Mesendoderm (in vitro differentiated cells): ENCODE data around the gene FKBP1A.
A peak's percentile ranks its signal among the peaks of the same experiment; 100 is the strongest.

Experiments
- DNase-seq: peaks from one replicate; pipeline ENCODE4 v3.0.0; 2013
- H2AK5ac ChIP-seq: 2 replicates; pipeline ENCODE4 v1.6.1; 2013; ENCODE audit warnings: low read length, inconsistent platforms
- H2BK120ac ChIP-seq: 2 replicates; pipeline ENCODE4 v1.6.1; 2013; ENCODE audit warnings: low read depth, mild to moderate bottlenecking, low read length, moderate library complexity, mixed read lengths
- H2BK15ac ChIP-seq: replicated peaks from 2 replicates; pipeline ENCODE4 v1.6.1; 2013; ENCODE audit warnings: low read depth, mild to moderate bottlenecking, moderate library complexity
- H2BK5ac ChIP-seq: 2 replicates; pipeline ENCODE4 v1.6.1; 2013; ENCODE audit warnings: low read length, inconsistent platforms
- H3K18ac ChIP-seq: 2 replicates; pipeline ENCODE4 v1.6.1; 2013; ENCODE audit warnings: mild to moderate bottlenecking, low read length, mixed read lengths
- H3K23ac ChIP-seq: one replicate; pipeline ENCODE4 v1.6.1; 2013; ENCODE audit warnings: low read length
- H3K27ac ChIP-seq: 2 replicates; pipeline ENCODE4 v1.5.1; 2013; ENCODE audit warnings: low read depth, mild to moderate bottlenecking, inconsistent platforms, low read length, moderate library complexity
- H3K27me3 ChIP-seq: 2 replicates; pipeline ENCODE4 v1.6.1; 2013; ENCODE audit warnings: low read length, control low read depth, mild to moderate bottlenecking, inconsistent platforms; ENCODE audit not compliant: insufficient read depth, poor library complexity
- H3K36me3 ChIP-seq: 2 replicates; pipeline ENCODE4 v1.6.1; 2013; ENCODE audit warnings: low read length, inconsistent platforms; ENCODE audit not compliant: control insufficient read depth, insufficient read depth
- H3K4ac ChIP-seq: one replicate; pipeline ENCODE4 v1.6.1; 2013; ENCODE audit warnings: low read depth, mild to moderate bottlenecking, low read length, moderate library complexity
- H3K4me1 ChIP-seq: 2 replicates; pipeline ENCODE4 v1.6.1; 2013; ENCODE audit warnings: low read depth, low read length, inconsistent platforms; ENCODE audit not compliant: control insufficient read depth
- H3K4me2 ChIP-seq: 2 replicates; pipeline ENCODE4 v1.6.1; 2013; ENCODE audit warnings: low read length
- H3K4me3 ChIP-seq: 2 replicates; pipeline ENCODE4 v1.5.1; 2013; ENCODE audit warnings: mild to moderate bottlenecking, low read length
- H3K56ac ChIP-seq: one replicate; pipeline ENCODE4 v1.6.1; 2013; ENCODE audit warnings: low read length
- H3K79me1 ChIP-seq: 2 replicates; pipeline ENCODE4 v1.6.1; 2013; ENCODE audit warnings: low read length, inconsistent platforms
- H3K79me2 ChIP-seq: 2 replicates; pipeline ENCODE4 v1.6.1; 2013; ENCODE audit warnings: mild to moderate bottlenecking, low read length; ENCODE audit not compliant: control insufficient read depth, insufficient read depth
- H3K9ac ChIP-seq: 2 replicates; pipeline ENCODE4 v1.6.1; 2013; ENCODE audit warnings: low read length, inconsistent platforms
- H4K5ac ChIP-seq: one replicate; pipeline ENCODE4 v1.6.1; 2013; ENCODE audit warnings: low read length
- H4K8ac ChIP-seq: one replicate; pipeline ENCODE4 v1.6.1; 2013; ENCODE audit warnings: low read depth, mild to moderate bottlenecking, control low read depth, low read length, moderate library complexity
- WGBS: extraction: QIAGEN DNeasy Blood & Tissue Kit; methylation state at CpG from one replicate; pipeline ENCODE4 v1.1.7; 2013; ENCODE audit warnings: low lambda C conversion rate, missing lambda C conversion rate; ENCODE audit not compliant: insufficient coverage; ENCODE audit errors: extremely low coverage; 5-methylcytosine and 5-hydroxymethylcytosine counted together

FKBP1A gene

GRCh38 chr20:1357921-1358671 is 34.8 kb downstream of the FKBP1A start:
- Histone ChIP-seq H2BK5ac (no peak overlapping the region), H3K4me3 (no peak overlapping the region), H3K4me1 (no peaks in the 10 kb centered on the region), H2AK5ac (no peak overlapping the region), H3K27me3 (no peaks in the 10 kb centered on the region), H3K18ac (no peak overlapping the region), H3K27ac (no peak overlapping the region), H3K36me3 (no peaks in the 10 kb centered on the region), H3K9ac (no peak overlapping the region), H4K5ac (no peak overlapping the region), H2BK120ac (no peak overlapping the region), H4K8ac (peak overlapping the region; percentile 65), H3K79me2 (no peaks in the 10 kb centered on the region), H3K4me2 (no peak overlapping the region), H3K56ac (no peak overlapping the region), H3K79me1 (no peaks in the 10 kb centered on the region), H2BK15ac (no peak overlapping the region), H3K23ac (no peak overlapping the region), H3K4ac (no peak overlapping the region)
- DNase-seq, result no peak
- no CpG with 5 or more reads among the region's 9 CpGs for WGBS

DNA sequence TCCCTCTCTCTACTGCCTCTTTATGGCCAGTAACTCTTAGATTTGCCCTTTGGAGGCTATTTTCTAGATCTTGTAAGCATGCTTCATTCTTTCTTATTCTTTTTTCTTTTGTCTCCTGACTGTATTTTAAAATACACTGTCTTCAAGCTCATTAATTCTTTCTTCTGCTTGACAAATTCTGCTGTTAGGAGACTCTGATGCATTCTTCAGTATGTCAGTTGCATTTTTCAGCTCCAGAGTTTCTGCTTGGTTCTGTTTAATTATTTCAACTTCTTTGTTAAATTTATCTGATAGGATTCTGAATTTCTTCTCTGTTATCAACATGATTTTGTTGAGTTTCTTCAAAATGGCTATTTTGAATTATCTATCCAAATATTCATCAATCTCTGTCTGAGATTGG is 38.9 kb downstream of the FKBP1A start:
- Histone ChIP-seq H2BK120ac (no peak overlapping the region), H3K4ac (no peak overlapping the region), H3K18ac (no peak overlapping the region), H2AK5ac (no peak overlapping the region), H4K8ac (no peak overlapping the region), H3K79me1 (no peaks in the 10 kb centered on the region), H3K4me3 (no peak overlapping the region), H4K5ac (no peak overlapping the region), H3K79me2 (no peaks in the 10 kb centered on the region), H3K36me3 (no peaks in the 10 kb centered on the region), H3K23ac (no peak overlapping the region), H3K56ac (no peak overlapping the region), H3K27ac (no peak overlapping the region), H3K4me2 (no peak overlapping the region), H3K9ac (no peak overlapping the region), H3K4me1 (no peaks in the 10 kb centered on the region), H2BK5ac (no peak overlapping the region), H3K27me3 (no peaks in the 10 kb centered on the region), H2BK15ac (no peak overlapping the region)
- DNase-seq, result no peak

GRCh38 chr20:1346315-1346969 is 46.4 kb downstream of the FKBP1A start:
- H3K27ac ChIP-seq, result no peak overlapping the region
- H3K36me3 ChIP-seq, result no peaks in the 10 kb centered on the region
- H2BK5ac ChIP-seq, result no peak overlapping the region
- H3K79me1 ChIP-seq, result no peaks in the 10 kb centered on the region
- H4K5ac ChIP-seq, result no peak overlapping the region
- no peak overlapping the region for H3K23ac ChIP-seq
- H3K4me3 ChIP-seq, result no peak overlapping the region
- H3K9ac ChIP-seq, result no peak overlapping the region
- no peak overlapping the region for H2BK15ac ChIP-seq
- no peaks in the 10 kb centered on the region for H3K27me3 ChIP-seq
- no CpG with 5 or more reads among the region's 2 CpGs for WGBS
- no peak overlapping the region for H2AK5ac ChIP-seq
- no peaks in the 10 kb centered on the region for H3K4me1 ChIP-seq
- no peak overlapping the region for H2BK120ac ChIP-seq
- no peak overlapping the region for H3K4me2 ChIP-seq
- no peak overlapping the region for H3K18ac ChIP-seq
- H4K8ac ChIP-seq, result no peak overlapping the region
- no peaks in the 10 kb centered on the region for H3K79me2 ChIP-seq
- H3K4ac ChIP-seq, result no peak overlapping the region
- DNase-seq, result no peak
- no peak overlapping the region for H3K56ac ChIP-seq

DNA sequence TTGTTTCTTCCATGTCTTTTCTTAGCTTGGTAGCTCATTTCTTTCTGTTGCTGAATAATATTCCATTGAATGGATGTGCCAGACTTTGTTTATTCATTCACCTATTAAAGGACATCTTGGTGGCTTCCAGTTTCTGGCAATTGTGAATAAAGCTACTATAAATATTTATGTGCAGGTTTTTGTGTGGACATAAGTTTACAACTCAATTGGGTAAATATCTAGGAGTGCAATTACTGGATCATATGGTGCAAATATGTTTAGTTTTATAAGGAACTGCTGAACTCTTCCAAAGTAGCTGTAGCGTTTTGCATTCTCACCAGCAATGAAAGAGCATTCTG is 47.1 kb downstream of the FKBP1A start:
- H2AK5ac ChIP-seq, result no peak overlapping the region
- no peak for DNase-seq
- no peaks in the 10 kb centered on the region for H3K79me2 ChIP-seq
- H3K4me3 ChIP-seq, result no peak overlapping the region
- H3K36me3 ChIP-seq, result no peaks in the 10 kb centered on the region
- H4K5ac ChIP-seq, result no peak overlapping the region
- H2BK5ac ChIP-seq, result no peak overlapping the region
- no peak overlapping the region for H3K4ac ChIP-seq
- no peak overlapping the region for H3K18ac ChIP-seq
- no peaks in the 10 kb centered on the region for H3K27me3 ChIP-seq
- no peaks in the 10 kb centered on the region for H3K4me1 ChIP-seq
- H3K9ac ChIP-seq, result no peak overlapping the region
- no peak overlapping the region for H3K56ac ChIP-seq
- H3K79me1 ChIP-seq, result no peaks in the 10 kb centered on the region
- no CpG with 5 or more reads among the region's 1 CpG for WGBS
- H3K23ac ChIP-seq, result no peak overlapping the region
- H3K4me2 ChIP-seq, result no peak overlapping the region
- no peak overlapping the region for H4K8ac ChIP-seq
- H2BK15ac ChIP-seq, result no peak overlapping the region
- H3K27ac ChIP-seq, result no peak overlapping the region
- no peak overlapping the region for H2BK120ac ChIP-seq

DNA sequence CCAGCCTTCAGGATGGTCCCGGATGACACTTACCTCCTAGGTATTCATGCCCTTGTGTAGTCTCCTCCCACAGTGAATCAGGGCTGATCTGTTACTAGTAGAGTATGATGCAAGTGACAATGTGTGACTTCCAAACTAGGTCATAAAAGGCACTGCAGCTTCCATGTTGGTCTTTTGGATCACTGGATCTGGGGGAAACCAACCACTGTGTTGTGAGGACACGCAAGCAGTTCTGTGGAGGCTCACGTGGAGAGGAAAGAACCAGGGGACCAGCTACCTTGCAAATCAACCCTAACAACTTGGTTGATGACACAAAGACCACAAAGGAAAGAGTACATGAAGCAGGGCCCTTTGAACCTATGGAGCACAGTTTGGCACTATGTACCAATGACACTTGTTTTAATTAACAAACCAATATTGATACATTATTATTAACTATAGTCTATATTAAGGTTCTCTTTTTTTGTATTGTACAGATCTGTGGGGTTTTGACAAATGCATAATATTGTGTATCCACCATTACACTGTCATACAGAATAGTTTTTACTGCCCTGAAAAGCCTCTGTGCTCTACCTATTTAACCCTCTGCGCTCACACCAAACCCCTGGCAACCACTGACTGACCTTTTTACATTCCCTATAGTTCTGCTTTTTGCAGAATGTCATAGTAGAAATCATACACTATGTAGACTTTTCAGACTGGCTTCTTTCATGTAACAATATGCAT is 47.7 kb downstream of the FKBP1A start:
- H3K18ac ChIP-seq, result no peak overlapping the region
- no peak overlapping the region for H2AK5ac ChIP-seq
- WGBS, result no CpG with 5 or more reads among the region's 4 CpGs
- no peak overlapping the region for H3K9ac ChIP-seq
- H3K56ac ChIP-seq, result no peak overlapping the region
- no peak overlapping the region for H3K23ac ChIP-seq
- peak; percentile 46 for DNase-seq
- no peak overlapping the region for H4K8ac ChIP-seq
- no peak overlapping the region for H3K27ac ChIP-seq
- H3K4ac ChIP-seq, result no peak overlapping the region
- no peak overlapping the region for H2BK5ac ChIP-seq
- no peak overlapping the region for H4K5ac ChIP-seq
- H3K4me3 ChIP-seq, result no peak overlapping the region
- no peaks in the 10 kb centered on the region for H3K79me1 ChIP-seq
- H3K27me3 ChIP-seq, result no peaks in the 10 kb centered on the region
- H3K4me2 ChIP-seq, result no peak overlapping the region
- H3K4me1 ChIP-seq, result no peaks in the 10 kb centered on the region
- no peaks in the 10 kb centered on the region for H3K36me3 ChIP-seq
- no peaks in the 10 kb centered on the region for H3K79me2 ChIP-seq
- H2BK120ac ChIP-seq, result no peak overlapping the region
- no peak overlapping the region for H2BK15ac ChIP-seq
